Fibroblast of lung (primary cell): ENCODE data around the gene NCOA7. TPM values are rescaled to one million over a fixed set of nuclear protein-coding genes. Genes with fewer than 3 reads are reported as not detected.

Experiments
- DNase-seq, 2 donors: peaks; one replicate each; pipeline versions ENCODE4 v3.0.0 to v3.0.0-alpha.2; 2010; ENCODE audit warnings: low read depth in 2 of 2
- H2AFZ ChIP-seq: 2 replicates; pipeline ENCODE4 v1.5.1; 2012; ENCODE audit warnings: low read length, control low read depth, inconsistent platforms
- H3K27ac ChIP-seq: 2 replicates; pipeline ENCODE4 v1.5.1; 2011; ENCODE audit warnings: low read length, control low read depth; ENCODE audit not compliant: insufficient read depth
- H3K27me3 ChIP-seq: 2 replicates; pipeline ENCODE4 v1.5.1; 2011; ENCODE audit warnings: mild to moderate bottlenecking, low read length; ENCODE audit not compliant: control insufficient read depth, insufficient read depth
- H3K36me3 ChIP-seq: 2 replicates; pipeline ENCODE4 v1.5.1; 2011; ENCODE audit warnings: low read length; ENCODE audit not compliant: control insufficient read depth, insufficient read depth
- H3K4me1 ChIP-seq: 2 replicates; pipeline ENCODE4 v1.5.1; 2011; ENCODE audit warnings: low read length; ENCODE audit not compliant: control insufficient read depth, insufficient read depth; ENCODE audit errors: extremely low read depth
- H3K4me2 ChIP-seq: 2 replicates; pipeline ENCODE4 v1.5.1; 2011; ENCODE audit warnings: low read length, control low read depth; ENCODE audit not compliant: insufficient read depth; ENCODE audit errors: extremely low read depth
- H3K4me3 ChIP-seq, 4 experiments: fragments of 200-600 bp in 1 of 4; sonication (generic) in 1 of 4; replicated peaks in 1 of 4; 2 replicates each; pipeline ENCODE4 v1.5.1; 2011 to 2016; ENCODE audit warnings: low read length in 4 of 4, low read depth in 3 of 4, mild to moderate bottlenecking in 3 of 4, control low read depth in 2 of 4, inconsistent platforms in 1 of 4, mixed read lengths in 1 of 4; ENCODE audit not compliant: insufficient read depth in 1 of 4; ENCODE audit errors: control extremely low read depth in 1 of 4
- H3K79me2 ChIP-seq: 2 replicates; pipeline ENCODE4 v1.5.1; 2012; ENCODE audit warnings: mild to moderate bottlenecking, low read length, inconsistent platforms; ENCODE audit not compliant: control insufficient read depth, insufficient read depth
- H3K9ac ChIP-seq: 2 replicates; pipeline ENCODE4 v1.5.1; 2011; ENCODE audit warnings: mild to moderate bottlenecking, low read length, control low read depth; ENCODE audit not compliant: insufficient read depth
- H3K9me3 ChIP-seq: 2 replicates; pipeline ENCODE4 v1.5.1; 2012; ENCODE audit warnings: low read depth, low read length; ENCODE audit not compliant: control insufficient read depth, insufficient read depth
- H4K20me1 ChIP-seq: 2 replicates; pipeline ENCODE4 v1.5.1; 2011; ENCODE audit warnings: low read length; ENCODE audit not compliant: control insufficient read depth, insufficient read depth; ENCODE audit errors: extremely low read depth
- CTCF ChIP-seq, 2 donors: IDR thresholded peaks in 1 of 2; conservative IDR thresholded peaks in 1 of 2; 1 replicate in 1 of 2; 2 replicates in 1 of 2; pipeline ENCODE4 v1.5.1; 2011 to 2012; ENCODE audit warnings: low read length in 2 of 2, control low read depth in 1 of 2, inconsistent platforms in 1 of 2, low read depth in 1 of 2, mild to moderate bottlenecking in 1 of 2
- EZH2 ChIP-seq: IDR thresholded peaks from 2 replicates; pipeline ENCODE4 v1.5.1; 2012; ENCODE audit warnings: low read length, control low read depth, mild to moderate bottlenecking; ENCODE audit errors: missing control alignments
- polyA plus RNA-seq, 2 donors: library from polyadenylated mRNA; depleted of rRNA in 1 of 2; stranded (reverse) in 1 of 2; unstranded in 1 of 2; fragments of >200 nt; gene quantifications; 2 replicates each; pipeline ENCODE4 v1.2.1, GENCODE V29; 2011 to 2012; ENCODE audit warnings: missing spikeins in 1 of 2
- total RNA-seq: library from RNA; depleted of rRNA; stranded (reverse); fragments of >200 nt; gene quantifications from 2 replicates; pipeline ENCODE4 v1.2.1, GENCODE V29; 2014

Gene NCOA7
- total and polyA plus RNA-seq, 2 donors (not counting 1 experiment from before 2014, with no cell fraction given), result 13.7 to 49.9 TPM

GRCh38 chr6:125742024-125742423 lies 48.7 kb upstream of the NCOA7 start:
- H3K4me2 ChIP-seq, result no peak overlapping the region
- no peaks in the 10 kb centered on the region for H3K4me1 ChIP-seq
- H3K4me3 ChIP-seq, result no peak overlapping the region
- no peaks in the 10 kb centered on the region for H3K36me3 ChIP-seq
- TF ChIP-seq CTCF (conservative IDR thresholded peaks at IDR 0.05 in 1 of 2, IDR thresholded peaks at IDR 0.05 in 1 of 2; ENCODE audit: low read depth in 1 of 2, low read length in 2 of 2) (no peak), EZH2 (no peak)
- no peak overlapping the region for H3K27ac ChIP-seq
- DNase-seq, result no peak
- no peak overlapping the region for H3K9ac ChIP-seq
- H3K79me2 ChIP-seq, result no peaks in the 10 kb centered on the region
- H4K20me1 ChIP-seq, result no peaks in the 10 kb centered on the region
- H3K9me3 ChIP-seq, result no peaks in the 10 kb centered on the region
- no peak overlapping the region for H2AFZ ChIP-seq
- peaks cover 17% of the 10 kb centered on the region for H3K27me3 ChIP-seq

- Histone ChIP-seq H3K27me3 (peaks cover 22% of the 10 kb centered on the region), H3K4me1 (no peaks in the 10 kb centered on the region), H3K27ac (no peak overlapping the region), H3K9me3 (no peaks in the 10 kb centered on the region), H3K36me3 (no peaks in the 10 kb centered on the region), H3K4me3 (no peak overlapping the region), H4K20me1 (no peaks in the 10 kb centered on the region), H3K4me2 (no peak overlapping the region), H3K79me2 (no peaks in the 10 kb centered on the region), H2AFZ (no peak overlapping the region), H3K9ac (no peak overlapping the region)
- TF ChIP-seq EZH2, result no peak
- TF ChIP-seq CTCF (conservative IDR thresholded peaks at IDR 0.05 in 1 of 2, IDR thresholded peaks at IDR 0.05 in 1 of 2; ENCODE audit: low read depth in 1 of 2, low read length in 2 of 2), result no peak
- DNase-seq, result no peak
Measured at GRCh38 chr6:125742464-125743120, 48.2 kb upstream of the NCOA7 start.

GRCh38 chr6:125743604-125744003 lies 47.2 kb upstream of the NCOA7 start:
- Histone ChIP-seq H3K36me3 (no peaks in the 10 kb centered on the region), H3K79me2 (no peaks in the 10 kb centered on the region), H3K4me3 (no peak overlapping the region), H4K20me1 (no peaks in the 10 kb centered on the region), H3K4me2 (no peak overlapping the region), H3K27me3 (peaks cover 33% of the 10 kb centered on the region), H3K9me3 (no peaks in the 10 kb centered on the region), H3K9ac (no peak overlapping the region), H3K4me1 (peaks cover 6% of the 10 kb centered on the region), H3K27ac (no peak overlapping the region), H2AFZ (no peak overlapping the region)
- no peak for TF ChIP-seq EZH2
- no peak for TF ChIP-seq CTCF (conservative IDR thresholded peaks at IDR 0.05 in 1 of 2, IDR thresholded peaks at IDR 0.05 in 1 of 2; ENCODE audit: low read depth in 1 of 2, low read length in 2 of 2)
- DNase-seq, result no peak
